ENCODE results near the gene ATXN1. TPM values are rescaled to one million over a fixed set of nuclear protein-coding genes. Genes with fewer than 3 reads are reported as not detected.

Gene ATXN1
- total RNA-seq, 1 experiment from 2014 or later: 25.6 TPM

GRCh38 chr6:16337295-16337975, 423.8 kb downstream of the ATXN1 start:
- no peaks in the 10 kb centered on the region for H3K9me3 ChIP-seq (ENCODE audit: low read depth, low read length, poor library complexity, severe bottlenecking)
- H3K4me3 ChIP-seq (ENCODE audit: low read depth, low read length, poor library complexity, severe bottlenecking): no peak overlapping the region
- POLR2A ChIA-PET (ENCODE audit: low non-redundant PET): no interaction called here
- intact Hi-C loops (cut with micrococcal nuclease; ENCODE audit: unreplicated experiment): loop anchor here (10.0 kb wide), 2 partner anchors 627 to 667 kb away; no protein-coding TSS in a partner anchor
- DNase-seq (ENCODE audit: low spot score): no peak
- no TSS peak for BruUV-seq (replicated peaks)
- H3K27ac ChIP-seq (ENCODE audit: low read depth, low read length, poor library complexity, severe bottlenecking): no peak overlapping the region
- H3K4me1 ChIP-seq (ENCODE audit: insufficient read depth, low read length, poor library complexity, severe bottlenecking): peaks cover 24% of the 10 kb centered on the region
- TF ChIP-seq EZH2 (IDR thresholded peaks at IDR 0.05; ENCODE audit: borderline replicate concordance, low read depth, low read length, poor library complexity, severe bottlenecking) (no peak), CTCF (conservative IDR thresholded peaks at IDR 0.05; ENCODE audit: low read depth, low read length) (no peak)
- CTCF ChIA-PET: no interaction called here
- H3K36me3 ChIP-seq (ENCODE audit: insufficient read depth, low read length, poor library complexity, severe bottlenecking): no peaks in the 10 kb centered on the region
- H3K27me3 ChIP-seq (replicated peaks; ENCODE audit: insufficient read depth, low read depth, low read length, poor library complexity): no peaks in the 10 kb centered on the region

- CTCF ChIA-PET: no interaction called here
- POLR2A ChIA-PET (ENCODE audit: low non-redundant PET): no interaction called here
- no peaks in the 10 kb centered on the region for H3K27me3 ChIP-seq (replicated peaks; ENCODE audit: insufficient read depth, low read depth, low read length, poor library complexity)
- BruUV-seq (replicated peaks): no TSS peak
- intact Hi-C loops (cut with micrococcal nuclease; ENCODE audit: unreplicated experiment): loop anchor here (10.0 kb wide), 2 partner anchors 628 to 668 kb away; no protein-coding TSS in a partner anchor
- peaks cover 23% of the 10 kb centered on the region for H3K4me1 ChIP-seq (ENCODE audit: insufficient read depth, low read length, poor library complexity, severe bottlenecking)
- DNase-seq (ENCODE audit: low spot score): no peak
- TF ChIP-seq EZH2 (IDR thresholded peaks at IDR 0.05; ENCODE audit: borderline replicate concordance, low read depth, low read length, poor library complexity, severe bottlenecking) (no peak), CTCF (conservative IDR thresholded peaks at IDR 0.05; ENCODE audit: low read depth, low read length) (no peak)
- H3K36me3 ChIP-seq (ENCODE audit: insufficient read depth, low read length, poor library complexity, severe bottlenecking): no peaks in the 10 kb centered on the region
- no peak overlapping the region for H3K4me3 ChIP-seq (ENCODE audit: low read depth, low read length, poor library complexity, severe bottlenecking)
- no peaks in the 10 kb centered on the region for H3K9me3 ChIP-seq (ENCODE audit: low read depth, low read length, poor library complexity, severe bottlenecking)
- H3K27ac ChIP-seq (ENCODE audit: low read depth, low read length, poor library complexity, severe bottlenecking): no peak overlapping the region
These were observed 424.4 kb downstream of the ATXN1 start for GRCh38 chr6:16336911-16337294.

- intact Hi-C loops (cut with micrococcal nuclease; ENCODE audit: unreplicated experiment): loop anchor here (10.0 kb wide), 2 partner anchors 629 to 669 kb away; no protein-coding TSS in a partner anchor
- Histone ChIP-seq H3K4me1 (ENCODE audit: insufficient read depth, low read length, poor library complexity, severe bottlenecking) (peaks cover 29% of the 10 kb centered on the region), H3K36me3 (ENCODE audit: insufficient read depth, low read length, poor library complexity, severe bottlenecking) (no peaks in the 10 kb centered on the region), H3K9me3 (ENCODE audit: low read depth, low read length, poor library complexity, severe bottlenecking) (no peaks in the 10 kb centered on the region), H3K27me3 (replicated peaks; ENCODE audit: insufficient read depth, low read depth, low read length, poor library complexity) (no peaks in the 10 kb centered on the region), H3K4me3 (ENCODE audit: low read depth, low read length, poor library complexity, severe bottlenecking) (no peak overlapping the region), H3K27ac (ENCODE audit: low read depth, low read length, poor library complexity, severe bottlenecking) (no peak overlapping the region)
- TF ChIP-seq CTCF (conservative IDR thresholded peaks at IDR 0.05; ENCODE audit: low read depth, low read length): no peak
- TF ChIP-seq EZH2 (IDR thresholded peaks at IDR 0.05; ENCODE audit: borderline replicate concordance, low read depth, low read length, poor library complexity, severe bottlenecking): no peak
- POLR2A ChIA-PET (ENCODE audit: low non-redundant PET): no interaction called here
- CTCF ChIA-PET: no interaction called here
- DNase-seq (ENCODE audit: low spot score): no peak
- no TSS peak for BruUV-seq (replicated peaks)
These were observed 425.0 kb downstream of the ATXN1 start for GRCh38 chr6:16336056-16336818.
